ENCODE data around the gene CYB5RL. TPM values are rescaled to one million over a fixed set of nuclear protein-coding genes. Genes with fewer than 3 reads are reported as not detected.

CYB5RL gene
- total RNA-seq, 4 donors from 2014 or later, result 2.2 to 4.1 (median 3.0) TPM

- no peak for ATAC-seq
- H3K4me3 ChIP-seq, result no peak overlapping the region
- H3K27me3 ChIP-seq, result no peaks in the 10 kb centered on the region
- H3K36me3 ChIP-seq, result peaks cover 0 to 41% of the 10 kb centered on the region in 2 donors
- H3K4me1 ChIP-seq, result peaks cover 0 to 35% (median 5%) of the 10 kb centered on the region in 3 donors
- TF ChIP-seq EP300 (IDR thresholded peaks at IDR 0.05), result no peak
- TF ChIP-seq POLR2AphosphoS5 (IDR thresholded peaks at IDR 0.05), result peak; percentile 11
- WGBS, 2 donors (ENCODE audit: low coverage in 1 of 2), result 77 to 80% methylated on average over 1 to 3 of the region's 8 CpGs
- H3K27ac ChIP-seq, result peak overlapping the region in 2 of 4 donors; percentile 19
- no peaks in the 10 kb centered on the region for H3K9me3 ChIP-seq
These were observed 27.3 kb upstream of the CYB5RL start for GRCh38 chr1:54227091-54227602.

DNA sequence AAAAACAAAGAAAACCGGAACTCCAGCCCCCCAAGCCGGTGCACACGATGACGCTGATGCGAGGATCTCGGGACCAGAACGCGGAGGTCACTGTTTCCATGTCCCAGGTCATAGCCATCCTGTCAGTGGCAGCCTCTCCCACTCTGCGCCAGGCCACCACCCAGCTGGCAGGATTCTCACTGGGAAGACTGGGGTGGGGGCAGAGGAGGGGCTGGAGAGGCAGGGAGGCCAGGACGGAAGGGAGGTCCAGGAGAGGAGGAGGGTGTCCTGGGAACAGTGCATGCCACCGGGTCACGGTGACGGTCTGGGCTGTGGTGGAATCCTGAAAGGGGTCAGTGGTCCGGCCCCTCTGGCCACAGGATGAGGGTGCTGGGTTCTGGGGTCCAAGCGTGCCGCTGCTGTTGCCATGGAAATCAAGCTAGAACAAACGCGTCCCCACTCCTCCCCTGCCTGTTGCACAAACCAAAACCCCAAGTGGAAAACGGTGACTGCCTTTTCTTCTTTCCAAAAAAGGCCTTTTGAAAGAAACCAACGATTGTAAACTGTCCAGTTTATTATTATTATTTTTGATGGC, 26.2 kb upstream of the CYB5RL start:
- 29 to 84% methylated on average over 2 to 11 of the region's 20 CpGs for WGBS, 2 donors (ENCODE audit: low coverage in 1 of 2)
- Histone ChIP-seq H3K9me3 (no peaks in the 10 kb centered on the region), H3K4me3 (no peak overlapping the region), H3K27me3 (no peaks in the 10 kb centered on the region), H3K36me3 (peaks cover 0 to 41% of the 10 kb centered on the region in 2 donors), H3K27ac (no peak overlapping the region), H3K4me1 (peaks cover 0 to 42% (median 5%) of the 10 kb centered on the region in 3 donors)
- no peak for ATAC-seq
- TF ChIP-seq POLR2A (IDR thresholded peaks at IDR 0.05), result no peak
- no peak for TF ChIP-seq EP300 (IDR thresholded peaks at IDR 0.05)
- TF ChIP-seq, protein P1, sequence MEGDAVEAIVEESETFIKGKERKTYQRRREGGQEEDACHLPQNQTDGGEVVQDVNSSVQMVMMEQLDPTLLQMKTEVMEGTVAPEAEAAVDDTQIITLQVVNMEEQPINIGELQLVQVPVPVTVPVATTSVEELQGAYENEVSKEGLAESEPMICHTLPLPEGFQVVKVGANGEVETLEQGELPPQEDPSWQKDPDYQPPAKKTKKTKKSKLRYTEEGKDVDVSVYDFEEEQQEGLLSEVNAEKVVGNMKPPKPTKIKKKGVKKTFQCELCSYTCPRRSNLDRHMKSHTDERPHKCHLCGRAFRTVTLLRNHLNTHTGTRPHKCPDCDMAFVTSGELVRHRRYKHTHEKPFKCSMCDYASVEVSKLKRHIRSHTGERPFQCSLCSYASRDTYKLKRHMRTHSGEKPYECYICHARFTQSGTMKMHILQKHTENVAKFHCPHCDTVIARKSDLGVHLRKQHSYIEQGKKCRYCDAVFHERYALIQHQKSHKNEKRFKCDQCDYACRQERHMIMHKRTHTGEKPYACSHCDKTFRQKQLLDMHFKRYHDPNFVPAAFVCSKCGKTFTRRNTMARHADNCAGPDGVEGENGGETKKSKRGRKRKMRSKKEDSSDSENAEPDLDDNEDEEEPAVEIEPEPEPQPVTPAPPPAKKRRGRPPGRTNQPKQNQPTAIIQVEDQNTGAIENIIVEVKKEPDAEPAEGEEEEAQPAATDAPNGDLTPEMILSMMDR (IDR thresholded peaks at IDR 0.05), result no peak
- TF ChIP-seq POLR2AphosphoS5 (IDR thresholded peaks at IDR 0.05), result no peak

DNA sequence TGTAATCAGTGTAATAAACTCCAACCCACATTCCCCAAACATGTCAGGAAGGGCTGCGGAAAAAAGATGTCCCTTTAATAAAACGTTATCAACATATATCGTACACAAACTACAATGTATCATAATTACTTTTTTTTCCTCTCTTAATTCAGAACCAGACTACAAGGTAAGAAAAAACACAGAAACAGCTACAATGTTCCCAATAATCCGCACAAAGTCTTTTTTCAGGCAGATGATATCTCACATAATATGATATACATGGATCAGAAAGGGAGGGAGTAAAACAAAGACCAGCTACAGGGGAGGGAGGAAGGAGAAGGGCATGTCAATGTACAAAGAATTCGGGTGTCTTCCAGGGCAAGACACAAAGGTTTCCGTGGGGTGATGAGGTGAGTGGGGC, 25.5 kb upstream of the CYB5RL start:
- Histone ChIP-seq H3K27ac (no peak overlapping the region), H3K36me3 (peaks cover 0 to 41% of the 10 kb centered on the region in 2 donors), H3K4me1 (peaks cover 0 to 49% (median 5%) of the 10 kb centered on the region in 3 donors), H3K4me3 (no peak overlapping the region), H3K27me3 (no peaks in the 10 kb centered on the region), H3K9me3 (no peaks in the 10 kb centered on the region)
- 77 to 80% methylated on average over 4 to 6 of the region's 6 CpGs for WGBS, 2 donors (ENCODE audit: low coverage in 1 of 2)
- TF ChIP-seq POLR2AphosphoS5 (IDR thresholded peaks at IDR 0.05), result no peak
- TF ChIP-seq POLR2A (IDR thresholded peaks at IDR 0.05), result no peak
- TF ChIP-seq, protein P1 (IDR thresholded peaks at IDR 0.05), result no peak
- ATAC-seq, result no peak

GRCh38 chr1:54224233-54224632, 24.4 kb upstream of the CYB5RL start:
- no peak for ATAC-seq
- Histone ChIP-seq H3K27ac (no peak overlapping the region), H3K27me3 (no peaks in the 10 kb centered on the region), H3K4me1 (peaks cover 0 to 52% (median 9%) of the 10 kb centered on the region in 3 donors), H3K4me3 (no peak overlapping the region), H3K36me3 (peaks cover 0 to 43% of the 10 kb centered on the region in 2 donors), H3K9me3 (no peaks in the 10 kb centered on the region)
- TF ChIP-seq, protein P1 (IDR thresholded peaks at IDR 0.05), result no peak
- TF ChIP-seq POLR2A (IDR thresholded peaks at IDR 0.05), result no peak
- TF ChIP-seq POLR2AphosphoS5 (IDR thresholded peaks at IDR 0.05), result no peak
- TF ChIP-seq EP300 (IDR thresholded peaks at IDR 0.05), result no peak
- WGBS, 2 donors (ENCODE audit: low coverage in 1 of 2), result 83% methylated on average over 2 of the region's 6 CpGs; no CpG with 5 or more reads in 1 of the 2 donors

GRCh38 chr1:54223441-54224202, 23.8 kb upstream of the CYB5RL start:
- no peaks in the 10 kb centered on the region for H3K27me3 ChIP-seq
- TF ChIP-seq POLR2AphosphoS5 (IDR thresholded peaks at IDR 0.05), result no peak
- TF ChIP-seq POLR2A (IDR thresholded peaks at IDR 0.05), result no peak
- no peak for TF ChIP-seq EP300 (IDR thresholded peaks at IDR 0.05)
- TF ChIP-seq, protein P1 (IDR thresholded peaks at IDR 0.05), result no peak
- no peak overlapping the region for H3K4me3 ChIP-seq
- H3K9me3 ChIP-seq, result no peaks in the 10 kb centered on the region
- H3K36me3 ChIP-seq, result peaks cover 0 to 45% of the 10 kb centered on the region in 2 donors
- no peak overlapping the region for H3K27ac ChIP-seq
- WGBS, 2 donors (ENCODE audit: low coverage in 1 of 2), result 86 to 100% methylated on average over 1 to 3 of the region's 16 CpGs
- no peak for ATAC-seq
- peaks cover 0 to 52% (median 14%) of the 10 kb centered on the region in 3 donors for H3K4me1 ChIP-seq
